Endothelial cell of umbilical vein (primary cell): ENCODE results near the gene SEMA6A.

Experiments used
- CTCF ChIP-seq, 2 donors: IDR thresholded peaks; 1 replicate in 1 of 2; 2 replicates in 1 of 2; pipeline ENCODE4 v1.5.1; 2011; ENCODE audit warnings: low read length in 2 of 2, mild to moderate bottlenecking in 2 of 2, moderate library complexity in 2 of 2, control low read depth in 1 of 2, inconsistent platforms in 1 of 2, low read depth in 1 of 2; ENCODE audit not compliant: insufficient read depth in 1 of 2; ENCODE audit errors: extremely low read depth in 1 of 2
- EZH2 ChIP-seq: IDR thresholded peaks from 2 replicates; pipeline ENCODE4 v1.6.1; 2012; ENCODE audit warnings: borderline replicate concordance, low read depth, mild to moderate bottlenecking, moderate library complexity, low read length, inconsistent platforms; ENCODE audit not compliant: severe bottlenecking
- FOS ChIP-seq: IDR thresholded peaks from 2 replicates; pipeline ENCODE4 v1.6.1; 2011; ENCODE audit warnings: mild to moderate bottlenecking, low read length, moderate library complexity, borderline replicate concordance; ENCODE audit not compliant: insufficient read depth
- GATA2 ChIP-seq: IDR thresholded peaks from 2 replicates; pipeline ENCODE4 v1.7.0; 2011; ENCODE audit warnings: low read depth, mild to moderate bottlenecking, moderate library complexity, mixed read lengths, low read length; ENCODE audit not compliant: insufficient read length, insufficient read depth
- JUN ChIP-seq: IDR thresholded peaks from 2 replicates; pipeline ENCODE4 v1.6.1; 2011; ENCODE audit warnings: borderline replicate concordance, low read depth; ENCODE audit not compliant: insufficient read length, insufficient read depth
- MAX ChIP-seq: IDR thresholded peaks from 2 replicates; pipeline ENCODE4 v1.6.1; 2011; ENCODE audit not compliant: insufficient read depth, insufficient read length
- POLR2A ChIP-seq: IDR thresholded peaks from 2 replicates; pipeline ENCODE4 v1.6.1; 2012; ENCODE audit warnings: low read depth, mild to moderate bottlenecking, control low read depth, low read length
- POLR2AphosphoS5 ChIP-seq: IDR thresholded peaks from 2 replicates; pipeline ENCODE4 v1.6.1; 2012; ENCODE audit warnings: low read depth, mild to moderate bottlenecking, control low read depth, low read length, moderate library complexity; ENCODE audit not compliant: insufficient read depth

GRCh38 chr5:116516021-116516420, 58.6 kb downstream of the SEMA6A start:
- TF ChIP-seq POLR2A (no peak), CTCF (IDR thresholded peaks at IDR 0.05; ENCODE audit: extremely low read depth in 1 of 2, insufficient read depth in 1 of 2, low read depth in 1 of 2, low read length in 2 of 2) (no peak), JUN (no peak), POLR2AphosphoS5 (no peak), EZH2 (no peak), GATA2 (no peak), MAX (no peak), FOS (no peak)
